ENCODE data around the gene ARRDC2. TPM values are rescaled to one million over a fixed set of nuclear protein-coding genes. Genes with fewer than 3 reads are reported as not detected.

Gene ARRDC2
- total RNA-seq, 2 donors from 2014 or later: 15.8 to 16.4 TPM

DNA sequence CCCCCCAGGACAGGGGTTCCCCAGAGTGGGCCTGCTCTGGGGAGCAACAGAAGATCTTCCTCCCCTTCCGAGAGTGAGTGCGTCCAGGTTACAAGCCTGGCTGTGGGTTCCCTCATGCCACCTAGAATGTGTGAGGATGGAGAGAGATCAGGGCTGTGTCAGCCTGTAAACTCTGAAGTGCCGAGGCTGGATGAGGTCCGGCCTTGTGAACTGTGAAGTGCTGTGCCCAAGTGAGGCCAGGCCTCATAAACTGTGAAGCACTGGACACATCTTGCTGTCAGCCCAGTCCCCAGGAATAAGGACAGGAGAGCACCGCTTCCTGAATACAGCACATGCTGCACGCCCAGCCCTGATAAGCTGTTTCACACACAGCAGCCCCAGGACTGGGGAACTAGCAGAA, 33.4 kb upstream of the ARRDC2 start:
- DNase-seq: no peak
- Histone ChIP-seq H3K9ac (ENCODE audit: low read depth in 2 of 2, low read length in 2 of 2) (no peak overlapping the region), H3K27me3 (no peaks in the 10 kb centered on the region), H3K4me1 (no peaks in the 10 kb centered on the region), H3K9me3 (no peaks in the 10 kb centered on the region), H3K4me3 (no peak overlapping the region), H3K27ac (no peak overlapping the region), H3K36me3 (no peaks in the 10 kb centered on the region)
- intact Hi-C loops (cut with DNase I): no loop called here
- no peak for TF ChIP-seq CTCF (IDR thresholded peaks at IDR 0.05)

GRCh38 chr19:17975032-17975431, 32.9 kb upstream of the ARRDC2 start:
- no peak for DNase-seq
- H3K27me3 ChIP-seq: no peaks in the 10 kb centered on the region
- no peak overlapping the region for H3K4me3 ChIP-seq
- H3K4me1 ChIP-seq: no peaks in the 10 kb centered on the region
- intact Hi-C loops (cut with DNase I): no loop called here
- H3K9me3 ChIP-seq: no peaks in the 10 kb centered on the region
- H3K9ac ChIP-seq (ENCODE audit: low read depth in 2 of 2, low read length in 2 of 2): no peak overlapping the region
- H3K27ac ChIP-seq: no peak overlapping the region
- H3K36me3 ChIP-seq: no peaks in the 10 kb centered on the region
- TF ChIP-seq CTCF (IDR thresholded peaks at IDR 0.05): no peak

DNA sequence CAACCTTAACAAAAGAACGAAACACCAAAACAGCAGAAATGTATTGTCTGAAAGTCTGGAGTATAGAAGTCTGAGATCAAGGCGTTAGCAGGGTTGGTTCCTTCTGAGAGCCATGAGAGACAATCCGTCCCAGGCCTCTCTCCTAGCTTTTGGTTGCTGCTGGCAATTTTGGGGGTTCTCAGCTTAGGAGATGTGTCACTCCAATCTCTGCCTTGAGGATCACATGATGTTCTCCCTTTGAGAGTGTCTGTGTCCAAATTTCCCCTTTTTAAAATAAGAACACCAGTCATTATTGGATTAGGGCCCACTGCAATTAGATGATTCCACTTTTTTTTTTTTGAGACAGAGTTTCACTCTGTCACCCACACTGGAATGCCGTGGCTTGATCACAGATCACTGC, 30.9 kb upstream of the ARRDC2 start:
- no peak for DNase-seq
- Histone ChIP-seq H3K4me3 (no peak overlapping the region), H3K27me3 (no peaks in the 10 kb centered on the region), H3K27ac (no peak overlapping the region), H3K9ac (ENCODE audit: low read depth in 2 of 2, low read length in 2 of 2) (no peak overlapping the region), H3K36me3 (no peaks in the 10 kb centered on the region), H3K9me3 (no peaks in the 10 kb centered on the region), H3K4me1 (no peaks in the 10 kb centered on the region)
- no peak for TF ChIP-seq CTCF (IDR thresholded peaks at IDR 0.05)
- intact Hi-C loops (cut with DNase I): no loop called here

DNA sequence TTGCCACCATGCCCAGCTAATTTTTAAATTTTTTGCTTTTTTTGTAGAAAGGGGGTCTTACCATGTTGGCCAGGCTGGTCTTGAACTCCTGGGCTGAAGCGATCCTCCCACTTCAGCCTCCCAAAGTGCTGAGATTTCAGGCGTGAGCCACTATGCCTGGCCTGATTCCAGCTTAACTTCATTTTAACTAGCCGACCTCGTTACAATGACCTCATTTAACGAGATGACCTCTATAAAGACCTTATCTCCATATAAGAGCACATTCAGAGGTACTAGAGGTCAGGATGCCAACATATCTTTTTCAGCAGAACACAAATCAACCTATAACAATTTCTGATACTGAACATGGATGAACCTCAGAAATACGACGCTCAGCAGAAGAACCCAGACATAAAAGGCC, 30.5 kb upstream of the ARRDC2 start:
- no peak for TF ChIP-seq CTCF (IDR thresholded peaks at IDR 0.05)
- no peak overlapping the region for H3K27ac ChIP-seq
- no peaks in the 10 kb centered on the region for H3K9me3 ChIP-seq
- intact Hi-C loops (cut with DNase I): no loop called here
- H3K4me3 ChIP-seq: no peak overlapping the region
- no peaks in the 10 kb centered on the region for H3K4me1 ChIP-seq
- H3K27me3 ChIP-seq: no peaks in the 10 kb centered on the region
- no peak for DNase-seq
- no peaks in the 10 kb centered on the region for H3K36me3 ChIP-seq
- H3K9ac ChIP-seq (ENCODE audit: low read depth in 2 of 2, low read length in 2 of 2): no peak overlapping the region

GRCh38 chr19:17981611-17982010, 26.4 kb upstream of the ARRDC2 start:
- no peak for TF ChIP-seq CTCF (IDR thresholded peaks at IDR 0.05)
- DNase-seq: no peak
- H3K9ac ChIP-seq (ENCODE audit: low read depth in 2 of 2, low read length in 2 of 2): no peak overlapping the region
- H3K36me3 ChIP-seq: no peaks in the 10 kb centered on the region
- no peaks in the 10 kb centered on the region for H3K9me3 ChIP-seq
- intact Hi-C loops (cut with DNase I): no loop called here
- no peak overlapping the region for H3K4me3 ChIP-seq
- no peak overlapping the region for H3K27ac ChIP-seq
- H3K27me3 ChIP-seq: no peaks in the 10 kb centered on the region
- H3K4me1 ChIP-seq: no peaks in the 10 kb centered on the region

GRCh38 chr19:17982430-17982829, 25.5 kb upstream of the ARRDC2 start:
- H3K36me3 ChIP-seq: no peaks in the 10 kb centered on the region
- no peak overlapping the region for H3K9ac ChIP-seq (ENCODE audit: low read depth in 2 of 2, low read length in 2 of 2)
- no peak overlapping the region for H3K27ac ChIP-seq
- no peaks in the 10 kb centered on the region for H3K27me3 ChIP-seq
- H3K9me3 ChIP-seq: no peaks in the 10 kb centered on the region
- no peak for TF ChIP-seq CTCF (IDR thresholded peaks at IDR 0.05)
- intact Hi-C loops (cut with DNase I): no loop called here
- no peak overlapping the region for H3K4me3 ChIP-seq
- no peak for DNase-seq
- no peaks in the 10 kb centered on the region for H3K4me1 ChIP-seq

Measured in colonic mucosa (tissue), 4 donors.